H9 (cell line): ENCODE results near the gene MMEL1. TPM values are rescaled to one million over a fixed set of nuclear protein-coding genes. Genes with fewer than 3 reads are reported as not detected.

Experiments used
- DNase-seq: peaks from one replicate; pipeline ENCODE4 v3.0.0-alpha.2; 2017
- H2AFZ ChIP-seq: one replicate; pipeline ENCODE4 v1.6.1; 2013; ENCODE audit warnings: mild to moderate bottlenecking, low read length, control low read depth, moderate library complexity
- H2AK5ac ChIP-seq: 2 replicates; pipeline ENCODE4 v1.6.1; 2013; ENCODE audit warnings: low read length, control low read depth, mixed read lengths; ENCODE audit not compliant: insufficient read length
- H2BK120ac ChIP-seq: one replicate; pipeline ENCODE4 v1.6.1; 2013; ENCODE audit warnings: low read depth, mild to moderate bottlenecking, low read length, control low read depth, inconsistent platforms; ENCODE audit not compliant: poor library complexity, severe bottlenecking
- H2BK12ac ChIP-seq: 2 replicates; pipeline ENCODE4 v1.6.1; 2013; ENCODE audit warnings: low read length, control low read depth, mixed read lengths, low read depth; ENCODE audit not compliant: insufficient read length
- H2BK15ac ChIP-seq: 2 replicates; pipeline ENCODE4 v1.6.1; 2013; ENCODE audit warnings: low read depth, low read length, control low read depth
- H2BK20ac ChIP-seq: one replicate; pipeline ENCODE4 v1.6.1; 2013; ENCODE audit warnings: low read depth, mild to moderate bottlenecking, low read length, control low read depth, inconsistent platforms; ENCODE audit not compliant: poor library complexity, severe bottlenecking
- H2BK5ac ChIP-seq: 2 replicates; pipeline ENCODE4 v1.6.1; 2013; ENCODE audit warnings: low read length, control low read depth, mixed read lengths; ENCODE audit not compliant: insufficient read length
- H3K14ac ChIP-seq: 2 replicates; pipeline ENCODE4 v1.6.1; 2013; ENCODE audit warnings: low read length, control low read depth; ENCODE audit not compliant: insufficient read depth
- H3K18ac ChIP-seq: 2 replicates; pipeline ENCODE4 v1.6.1; 2013; ENCODE audit warnings: low read depth, mild to moderate bottlenecking, mixed read lengths, low read length, control low read depth; ENCODE audit not compliant: insufficient read length
- H3K23ac ChIP-seq: 2 replicates; pipeline ENCODE4 v1.6.1; 2013; ENCODE audit warnings: low read length, control low read depth, mixed read lengths, low read depth; ENCODE audit not compliant: insufficient read length
- H3K23me2 ChIP-seq: 2 replicates; pipeline ENCODE4 v1.6.1; 2013; ENCODE audit warnings: low read depth, mild to moderate bottlenecking, mixed read lengths, low read length, control low read depth; ENCODE audit not compliant: insufficient read length, poor library complexity, severe bottlenecking
- H3K27ac ChIP-seq: 2 replicates; pipeline ENCODE4 v1.5.1; 2013; ENCODE audit warnings: low read length, control low read depth, mixed read lengths, low read depth; ENCODE audit not compliant: insufficient read length
- H3K27me3 ChIP-seq: 2 replicates; pipeline ENCODE4 v1.6.1; 2013; ENCODE audit warnings: low read length, control low read depth, inconsistent platforms; ENCODE audit not compliant: insufficient read depth
- H3K4ac ChIP-seq: 2 replicates; pipeline ENCODE4 v1.6.1; 2013; ENCODE audit warnings: low read depth, mild to moderate bottlenecking, control low read depth, inconsistent platforms, low read length, moderate library complexity
- H3K4me1 ChIP-seq: 2 replicates; pipeline ENCODE4 v1.6.1; 2013; ENCODE audit warnings: low read length, control low read depth, inconsistent platforms; ENCODE audit not compliant: insufficient read depth
- H3K4me2 ChIP-seq: 2 replicates; pipeline ENCODE4 v1.6.1; 2013; ENCODE audit warnings: low read length, control low read depth, mixed read lengths; ENCODE audit not compliant: insufficient read length, insufficient read depth
- H3K56ac ChIP-seq: 2 replicates; pipeline ENCODE4 v1.6.1; 2013; ENCODE audit warnings: low read depth, mild to moderate bottlenecking, mixed read lengths, low read length, control low read depth; ENCODE audit not compliant: insufficient read length
- H3K79me1 ChIP-seq: 2 replicates; pipeline ENCODE4 v1.6.1; 2013; ENCODE audit warnings: low read depth, mild to moderate bottlenecking, moderate library complexity, low read length, control low read depth, inconsistent platforms; ENCODE audit not compliant: insufficient read depth, poor library complexity, severe bottlenecking
- H3K79me2 ChIP-seq: 2 replicates; pipeline ENCODE4 v1.6.1; 2013; ENCODE audit warnings: low read length, control low read depth, inconsistent platforms; ENCODE audit not compliant: insufficient read depth
- H3K9ac ChIP-seq: 2 replicates; pipeline ENCODE4 v1.6.1; 2013; ENCODE audit warnings: low read length, control low read depth, mixed read lengths; ENCODE audit not compliant: insufficient read length; ENCODE audit errors: extremely low read depth
- H3K9me3 ChIP-seq: one replicate; pipeline ENCODE4 v1.6.1; 2013; ENCODE audit warnings: low read depth, low read length, inconsistent platforms; ENCODE audit not compliant: control insufficient read depth
- H3T11ph ChIP-seq: one replicate; pipeline ENCODE4 v1.6.1; 2013; ENCODE audit warnings: mild to moderate bottlenecking, low read length, control low read depth, inconsistent platforms
- H4K20me1 ChIP-seq: one replicate; pipeline ENCODE4 v1.6.1; 2013; ENCODE audit not compliant: control insufficient read depth, insufficient read length, insufficient read depth
- H4K5ac ChIP-seq: 2 replicates; pipeline ENCODE4 v1.6.1; 2013; ENCODE audit warnings: low read depth, mild to moderate bottlenecking, mixed read lengths, low read length, control low read depth; ENCODE audit not compliant: insufficient read length
- H4K8ac ChIP-seq: replicated peaks from 2 replicates; pipeline ENCODE4 v1.6.1; 2013; ENCODE audit warnings: low read length, control low read depth, mixed read lengths, low read depth; ENCODE audit not compliant: insufficient read length
- H4K91ac ChIP-seq: 2 replicates; pipeline ENCODE4 v1.6.1; 2013; ENCODE audit warnings: low read depth, mild to moderate bottlenecking, moderate library complexity, mixed read lengths, low read length, control low read depth; ENCODE audit not compliant: insufficient read length
- H3K27ac Mint-ChIP-seq, 3 experiments: 2 replicates in 2 of 3; 3 replicates in 1 of 3; pipeline ENCODE4 v1.8.0; 2020 to 2021; ENCODE audit warnings: mixed read lengths in 3 of 3, mild to moderate bottlenecking in 1 of 3, moderate library complexity in 1 of 3
- H3K27me3 Mint-ChIP-seq: 2 replicates; pipeline ENCODE4 v1.8.0; 2021; ENCODE audit warnings: low read depth, mild to moderate bottlenecking, moderate library complexity, mixed read lengths
- H3K36me3 Mint-ChIP-seq, 3 experiments: 2 replicates in 2 of 3; 3 replicates in 1 of 3; pipeline ENCODE4 v1.8.0; 2020 to 2021; ENCODE audit warnings: low read depth in 3 of 3, mixed read lengths in 3 of 3; ENCODE audit not compliant: insufficient read depth in 1 of 3
- H3K4me1 Mint-ChIP-seq, 2 experiments: 2 replicates each; pipeline ENCODE4 v1.8.0; 2020; ENCODE audit warnings: mixed read lengths in 2 of 2
- H3K4me3 Mint-ChIP-seq, 2 experiments: 2 replicates in 1 of 2; 3 replicates in 1 of 2; pipeline ENCODE4 v1.8.0; 2020 to 2021; ENCODE audit warnings: mild to moderate bottlenecking in 2 of 2, mixed read lengths in 2 of 2, moderate library complexity in 1 of 2
- H3K9me3 Mint-ChIP-seq, 2 experiments: 2 replicates in 1 of 2; 3 replicates in 1 of 2; pipeline ENCODE4 v1.8.0; 2020; ENCODE audit warnings: mild to moderate bottlenecking in 2 of 2, mixed read lengths in 2 of 2, moderate library complexity in 1 of 2
- WGBS: extraction: QIAGEN DNeasy Blood & Tissue Kit; methylation state at CpG from one replicate; pipeline ENCODE4 v1.1.7; 2013; ENCODE audit warnings: missing lambda C conversion rate, low lambda C conversion rate, mixed read lengths; ENCODE audit not compliant: insufficient read length; ENCODE audit errors: extremely low coverage; 5-methylcytosine and 5-hydroxymethylcytosine counted together
- total RNA-seq: library from RNA; stranded (reverse); gene quantifications from 2 replicates; pipeline ENCODE4 v1.2.1, GENCODE V29; 2021
- TF ChIP-seq, protein P1 (sequence below): fragments of 200-600 bp; sonication (generic); conservative IDR thresholded peaks from 3 replicates; pipeline ENCODE4 v1.8.0; 2021; ENCODE audit warnings: antibody characterized with exemption, mild to moderate bottlenecking

The MMEL1 gene
- total RNA-seq, 1 experiment from 2014 or later, result 0.42 TPM

DNA sequence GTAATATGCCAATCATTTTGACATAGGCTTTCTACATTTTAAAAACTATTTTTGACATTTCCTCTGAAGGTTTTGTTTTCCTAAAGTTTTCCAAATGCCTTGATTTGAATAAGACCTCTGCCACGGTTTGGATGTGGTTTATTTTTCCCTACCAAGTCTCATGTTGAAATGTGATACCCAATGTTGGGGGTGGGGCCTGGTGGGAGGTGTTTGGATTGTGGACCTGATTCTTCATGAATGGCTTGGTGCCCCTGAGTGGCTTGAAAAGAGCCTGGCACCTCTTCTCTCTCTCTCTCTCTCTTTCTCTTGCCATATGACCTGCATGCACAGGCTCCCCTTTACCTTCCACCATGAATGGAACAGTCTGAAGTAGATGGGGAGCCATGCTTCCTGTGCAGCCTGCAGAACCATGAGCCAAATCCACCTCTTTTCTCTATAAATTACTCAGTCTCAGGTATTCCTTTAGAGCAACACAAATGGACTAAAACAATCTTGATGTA, 14.8 kb downstream of the MMEL1 start:
- H2AK5ac ChIP-seq, result no peak overlapping the region
- H4K20me1 ChIP-seq, result no peaks in the 10 kb centered on the region
- no peak overlapping the region for H4K91ac ChIP-seq
- H3K27ac Mint-ChIP-seq, result no peak overlapping the region
- H3K79me2 ChIP-seq, result 0 out of 2 replicates have a peak, but pooled peaks cover 1% of the 10 kb centered on the region
- H2AFZ ChIP-seq, result no peak overlapping the region
- TF ChIP-seq, protein P1, sequence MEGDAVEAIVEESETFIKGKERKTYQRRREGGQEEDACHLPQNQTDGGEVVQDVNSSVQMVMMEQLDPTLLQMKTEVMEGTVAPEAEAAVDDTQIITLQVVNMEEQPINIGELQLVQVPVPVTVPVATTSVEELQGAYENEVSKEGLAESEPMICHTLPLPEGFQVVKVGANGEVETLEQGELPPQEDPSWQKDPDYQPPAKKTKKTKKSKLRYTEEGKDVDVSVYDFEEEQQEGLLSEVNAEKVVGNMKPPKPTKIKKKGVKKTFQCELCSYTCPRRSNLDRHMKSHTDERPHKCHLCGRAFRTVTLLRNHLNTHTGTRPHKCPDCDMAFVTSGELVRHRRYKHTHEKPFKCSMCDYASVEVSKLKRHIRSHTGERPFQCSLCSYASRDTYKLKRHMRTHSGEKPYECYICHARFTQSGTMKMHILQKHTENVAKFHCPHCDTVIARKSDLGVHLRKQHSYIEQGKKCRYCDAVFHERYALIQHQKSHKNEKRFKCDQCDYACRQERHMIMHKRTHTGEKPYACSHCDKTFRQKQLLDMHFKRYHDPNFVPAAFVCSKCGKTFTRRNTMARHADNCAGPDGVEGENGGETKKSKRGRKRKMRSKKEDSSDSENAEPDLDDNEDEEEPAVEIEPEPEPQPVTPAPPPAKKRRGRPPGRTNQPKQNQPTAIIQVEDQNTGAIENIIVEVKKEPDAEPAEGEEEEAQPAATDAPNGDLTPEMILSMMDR, result no peak
- no peak overlapping the region for H2BK20ac ChIP-seq
- H2BK12ac ChIP-seq, result no peak overlapping the region
- no peak overlapping the region for H3K14ac ChIP-seq
- H3K27me3 ChIP-seq, result no peaks in the 10 kb centered on the region
- no peak overlapping the region for H3K27ac ChIP-seq
- peak; percentile 19 for DNase-seq
- no CpG with 5 or more reads among the region's 1 CpG for WGBS
- no peak overlapping the region for H2BK15ac ChIP-seq
- no peak overlapping the region for H3K18ac ChIP-seq
- H3K23me2 ChIP-seq, result no peaks in the 10 kb centered on the region
- peaks cover 77% of the 10 kb centered on the region for H3K27me3 Mint-ChIP-seq
- no peak overlapping the region for H3K4ac ChIP-seq
- H4K5ac ChIP-seq, result no peak overlapping the region
- H3K36me3 Mint-ChIP-seq, result no peaks in the 10 kb centered on the region; a peak in 2 of 7 replicates
- peaks cover 5% of the 10 kb centered on the region for H3K9me3 ChIP-seq
- no peak overlapping the region for H3K56ac ChIP-seq
- no peaks in the 10 kb centered on the region for H3K79me1 ChIP-seq
- H3K9ac ChIP-seq, result no peak overlapping the region
- no peak overlapping the region for H4K8ac ChIP-seq
- no peak overlapping the region for H3K23ac ChIP-seq
- no peak overlapping the region for H3K4me3 Mint-ChIP-seq
- no peak overlapping the region for H3T11ph ChIP-seq
- peaks cover 4 to 7% of the 10 kb centered on the region in 2 experiments for H3K4me1 Mint-ChIP-seq
- H2BK5ac ChIP-seq, result no peak overlapping the region
- peaks cover 39 to 56% of the 10 kb centered on the region in 2 experiments for H3K9me3 Mint-ChIP-seq
- no peaks in the 10 kb centered on the region; the same call in 1 of the 2 replicates for H3K4me1 ChIP-seq
- no peak overlapping the region for H3K4me2 ChIP-seq
- H2BK120ac ChIP-seq, result no peak overlapping the region
